ENCODE measurements around the gene MAP3K7.

The MAP3K7 gene

GRCh38 chr6:90530882-90531281 lies 56.0 kb downstream of the MAP3K7 start:
- DNase-seq (ENCODE audit: low read depth in 2 of 2), result no peak

GRCh38 chr6:90525421-90525820 lies 61.5 kb downstream of the MAP3K7 start:
- DNase-seq (ENCODE audit: low read depth in 2 of 2), result no peak

GRCh38 chr6:90523779-90524310 lies 63.0 kb downstream of the MAP3K7 start:
- no peak for DNase-seq (ENCODE audit: low read depth in 2 of 2)

- no peak for DNase-seq (ENCODE audit: low read depth in 2 of 2)
Measured at GRCh38 chr6:90521955-90522354, 64.9 kb downstream of the MAP3K7 start.

GRCh38 chr6:90516074-90516660 lies 70.7 kb downstream of the MAP3K7 start:
- no peak for DNase-seq (ENCODE audit: low read depth in 2 of 2)

- DNase-seq (ENCODE audit: low read depth in 2 of 2), result no peak
Measured at GRCh38 chr6:90514496-90514895, 72.4 kb downstream of the MAP3K7 start.

GRCh38 chr6:90508753-90509152 lies 78.1 kb downstream of the MAP3K7 start:
- no peak for DNase-seq (ENCODE audit: low read depth in 2 of 2)

GRCh38 chr6:90502866-90503407 lies 83.9 kb downstream of the MAP3K7 start:
- no peak for DNase-seq (ENCODE audit: low read depth in 2 of 2)

GRCh38 chr6:90502381-90502780 lies 84.5 kb downstream of the MAP3K7 start:
- no peak for DNase-seq (ENCODE audit: low read depth in 2 of 2)

- DNase-seq (ENCODE audit: low read depth in 2 of 2), result no peak
Measured at GRCh38 chr6:90500458-90500857, 86.4 kb downstream of the MAP3K7 start.

GRCh38 chr6:90497411-90497810 lies 89.5 kb downstream of the MAP3K7 start:
- DNase-seq (ENCODE audit: low read depth in 2 of 2), result no peak

- no peak for DNase-seq (ENCODE audit: low read depth in 2 of 2)
Measured at GRCh38 chr6:90496258-90497016, 90.4 kb downstream of the MAP3K7 start.

- DNase-seq (ENCODE audit: low read depth in 2 of 2), result no peak
Measured at GRCh38 chr6:90495216-90495817, 91.6 kb downstream of the MAP3K7 start.

GRCh38 chr6:90494067-90494780 lies 92.6 kb downstream of the MAP3K7 start:
- no peak for DNase-seq (ENCODE audit: low read depth in 2 of 2)

GRCh38 chr6:90493332-90493731 lies 93.5 kb downstream of the MAP3K7 start:
- DNase-seq (ENCODE audit: low read depth in 2 of 2), result no peak

GRCh38 chr6:90492798-90493197 lies 94.1 kb downstream of the MAP3K7 start:
- DNase-seq (ENCODE audit: low read depth in 2 of 2), result no peak

GRCh38 chr6:90492369-90492768 lies 94.5 kb downstream of the MAP3K7 start:
- no peak for DNase-seq (ENCODE audit: low read depth in 2 of 2)

GRCh38 chr6:90490030-90490716 lies 96.7 kb downstream of the MAP3K7 start:
- DNase-seq (ENCODE audit: low read depth in 2 of 2), result no peak

GRCh38 chr6:90488816-90489215 lies 98.1 kb downstream of the MAP3K7 start:
- DNase-seq (ENCODE audit: low read depth in 2 of 2), result no peak

- no peak for DNase-seq (ENCODE audit: low read depth in 2 of 2)
Measured at GRCh38 chr6:90485635-90486277, 101.1 kb downstream of the MAP3K7 start.

- no peak for DNase-seq (ENCODE audit: low read depth in 2 of 2)
Measured at GRCh38 chr6:90484903-90485302, 102.0 kb downstream of the MAP3K7 start.

All from stimulated activated CD8-positive, alpha-beta memory T cell treated with anti-CD3 and anti-CD28 coated beads, Interleukin-2, amount 100 ng/mL, for 1 hour (primary cell).